ENCODE results near the gene EXOSC7.

Gene EXOSC7

DNA sequence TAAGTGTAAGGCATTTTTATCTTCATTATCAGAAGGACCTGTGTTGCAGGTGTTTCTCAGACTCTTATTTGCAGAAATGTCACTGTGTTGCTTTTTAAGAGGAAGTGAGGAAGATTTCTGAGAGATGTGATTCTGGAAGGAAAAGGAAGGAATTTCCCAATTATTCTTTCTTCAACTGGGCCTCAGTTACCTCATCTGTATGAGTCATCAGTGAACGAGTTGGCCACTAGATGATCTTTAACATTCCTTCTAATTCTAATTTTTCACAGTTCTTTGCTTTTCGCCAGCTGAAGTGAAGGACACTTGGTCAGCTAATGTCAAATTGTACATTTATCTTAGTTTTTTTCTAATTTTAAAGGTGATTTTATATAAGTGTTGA, 79.0 kb downstream of the EXOSC7 start:
- DNase-seq (ENCODE audit: low spot score), result peak; percentile 67

DNA sequence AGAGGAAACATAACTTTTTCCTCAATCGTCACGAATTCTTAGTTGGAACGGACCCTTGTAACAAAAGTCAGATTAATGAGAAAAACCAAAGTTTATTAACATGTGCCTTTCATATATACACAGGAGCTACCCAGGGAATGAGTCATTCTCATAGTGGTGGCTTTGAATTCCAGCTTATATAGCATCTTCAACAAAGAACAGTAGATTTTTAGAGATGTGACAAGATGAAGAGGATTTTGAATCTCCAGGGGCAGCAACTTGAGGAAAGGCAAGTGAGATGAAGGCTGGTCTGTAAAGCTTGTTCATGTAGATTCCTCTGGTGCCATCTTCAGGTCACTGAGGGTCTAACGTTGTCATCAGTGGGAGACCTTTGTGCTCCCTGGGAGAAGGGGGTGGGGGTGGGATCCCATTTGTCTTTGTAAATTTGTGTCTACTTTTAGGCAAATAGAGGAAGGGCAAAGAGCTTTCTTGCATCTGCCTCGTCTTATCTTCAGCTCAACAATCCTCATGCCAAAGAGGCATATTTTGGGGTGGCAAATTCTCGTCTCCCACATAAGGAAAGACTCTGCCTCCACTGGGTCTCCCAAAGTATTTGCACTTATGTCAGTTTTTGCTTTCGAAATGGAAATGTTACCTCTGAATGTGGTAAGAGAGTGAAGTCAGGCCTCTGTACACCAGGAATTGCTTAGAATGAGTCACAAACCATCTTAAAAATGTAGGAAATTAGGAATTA, 79.5 kb downstream of the EXOSC7 start:
- peak; percentile 56 for DNase-seq (ENCODE audit: low spot score)

DNA sequence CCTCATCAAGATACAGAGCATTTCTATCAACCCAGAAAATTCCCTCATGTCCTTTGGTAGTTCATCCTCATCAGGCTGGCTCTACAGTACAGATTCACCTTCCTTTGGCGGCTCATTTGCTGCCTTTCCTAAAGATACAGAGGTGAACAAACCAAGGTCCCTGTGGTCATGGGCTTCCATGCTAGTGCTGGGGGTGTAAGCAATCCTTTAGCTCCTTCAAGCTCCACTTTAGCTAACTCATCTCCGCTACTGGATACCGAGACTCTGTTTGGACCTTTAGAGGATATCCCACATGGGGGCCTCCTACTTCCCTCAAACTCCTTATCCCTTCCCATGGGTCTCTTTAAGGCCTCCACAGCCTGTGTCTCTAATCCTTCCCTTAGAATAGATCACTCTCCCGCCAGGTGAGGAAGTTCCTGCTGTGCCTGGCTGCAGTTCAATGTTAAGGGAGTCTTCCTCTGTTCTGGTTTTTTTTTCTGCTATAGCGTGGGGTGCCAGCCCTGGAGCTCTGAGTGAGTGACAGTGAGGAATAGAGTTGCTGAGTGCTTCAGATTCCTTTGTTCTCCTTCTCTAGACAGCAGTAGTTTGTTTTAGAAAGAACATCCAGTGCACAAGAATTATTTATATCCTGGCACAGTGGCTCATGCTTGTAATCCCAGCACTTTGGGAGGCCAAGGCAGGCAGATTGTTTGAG, 80.7 kb downstream of the EXOSC7 start:
- DNase-seq (ENCODE audit: low spot score), result no peak

DNA sequence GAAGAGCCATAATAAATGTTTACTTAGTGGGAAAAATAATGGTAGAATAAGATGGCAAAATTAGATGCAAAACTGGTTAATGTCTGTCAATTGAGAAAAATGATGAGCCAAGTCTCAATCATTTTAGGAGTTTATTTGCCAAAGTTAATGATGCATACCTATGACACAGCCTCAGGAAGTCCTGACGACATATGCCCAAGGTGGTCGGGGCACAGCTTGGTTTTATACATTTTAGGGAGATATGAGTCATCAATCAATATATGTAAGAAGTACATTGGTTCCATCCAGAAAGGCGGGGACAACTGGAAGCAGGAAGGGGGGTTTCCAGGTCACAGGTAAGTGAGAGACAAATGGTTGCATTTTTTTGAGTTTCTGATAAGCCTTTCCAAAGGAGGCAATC, 81.5 kb downstream of the EXOSC7 start:
- no peak for DNase-seq (ENCODE audit: low spot score)

DNA sequence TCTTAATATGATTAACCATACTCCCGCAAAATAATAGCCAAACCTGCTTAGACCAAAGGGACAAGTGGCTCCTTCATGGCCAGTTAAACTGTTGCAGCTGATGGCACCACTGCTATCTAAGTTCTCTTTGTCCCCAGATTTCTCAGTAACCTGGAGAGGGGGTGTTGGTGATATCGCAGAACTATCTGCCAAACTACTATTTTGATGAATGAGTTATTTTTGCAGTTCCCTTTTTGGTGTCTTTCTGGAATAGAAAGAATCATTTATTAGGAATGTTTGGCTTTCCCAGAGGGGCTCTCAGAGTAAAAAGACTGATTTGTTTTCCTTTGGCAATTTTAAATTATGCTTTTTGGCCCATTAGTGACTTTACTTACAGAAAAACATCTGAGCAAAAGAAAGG, 83.1 kb downstream of the EXOSC7 start:
- no peak for DNase-seq (ENCODE audit: low spot score)

DNA sequence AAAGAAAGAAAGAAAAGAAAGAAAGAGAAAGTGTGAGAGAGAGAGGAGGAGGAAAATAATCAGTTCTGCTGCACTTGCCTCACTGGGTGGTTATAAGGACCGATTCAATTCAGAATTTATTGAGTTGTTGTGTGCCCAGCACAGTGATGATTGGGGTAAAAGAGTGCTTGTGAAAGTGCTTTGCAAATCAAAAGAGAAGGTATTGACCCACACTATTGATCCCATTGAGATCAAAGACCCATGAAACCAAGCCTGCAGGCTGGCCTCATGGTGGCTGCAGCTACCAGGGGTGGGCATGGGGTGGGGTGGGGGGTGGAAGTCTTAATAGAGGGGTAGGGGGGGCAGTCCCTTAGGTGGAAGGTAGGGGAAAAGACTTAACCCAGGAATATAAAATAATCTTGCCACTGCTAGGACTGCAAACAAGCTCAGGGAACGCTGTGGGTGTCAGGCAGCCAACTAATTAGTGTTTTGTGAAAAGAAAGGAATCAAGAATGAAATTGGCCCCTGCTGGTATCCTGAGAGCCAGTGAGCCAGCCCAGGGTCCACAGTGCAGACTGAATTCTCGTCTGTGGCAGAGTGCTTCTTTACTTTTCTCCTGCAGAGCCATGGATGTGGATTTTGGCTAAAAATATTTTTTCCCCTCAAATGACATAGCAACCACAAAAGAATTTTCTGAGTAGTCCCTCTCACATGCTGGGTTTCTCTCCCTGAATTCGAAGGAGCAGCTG, 84.3 kb downstream of the EXOSC7 start:
- no peak for DNase-seq (ENCODE audit: low spot score)
